ENCODE data around the gene LRRC1. TPM values are rescaled to one million over a fixed set of nuclear protein-coding genes. Genes with fewer than 3 reads are reported as not detected.

Gene LRRC1
- total RNA-seq, 1 donor from 2014 or later = 36.2 TPM

GRCh38 chr6:53919881-53920360 is 125.1 kb downstream of the LRRC1 start:
- Mint-ChIP-seq H3K27ac (peak overlapping the region; percentile 43), H3K4me3 (ENCODE audit: low read depth) (no peak overlapping the region), H3K36me3 (ENCODE audit: insufficient read depth) (peaks cover 13% of the 10 kb centered on the region), H3K27me3 (no peaks in the 10 kb centered on the region), H3K4me1 (ENCODE audit: low read depth) (peaks cover 1% of the 10 kb centered on the region), H3K9me3 (ENCODE audit: low read depth) (no peaks in the 10 kb centered on the region)
- no peak for DNase-seq (ENCODE audit: low spot score, unreplicated experiment)
- no peak for TF ChIP-seq CTCF (IDR thresholded peaks at IDR 0.05; ENCODE audit: unreplicated experiment)

- no peaks in the 10 kb centered on the region for H3K4me1 Mint-ChIP-seq (ENCODE audit: low read depth)
- peak overlapping the region; percentile 63 for H3K27ac Mint-ChIP-seq
- no peaks in the 10 kb centered on the region for H3K9me3 Mint-ChIP-seq (ENCODE audit: low read depth)
- no peak for DNase-seq (ENCODE audit: low spot score, unreplicated experiment)
- H3K4me3 Mint-ChIP-seq (ENCODE audit: low read depth) = no peak overlapping the region
- no peak for TF ChIP-seq CTCF (IDR thresholded peaks at IDR 0.05; ENCODE audit: unreplicated experiment)
- peaks cover 13% of the 10 kb centered on the region for H3K36me3 Mint-ChIP-seq (ENCODE audit: insufficient read depth)
- H3K27me3 Mint-ChIP-seq = no peaks in the 10 kb centered on the region
These were observed 126.1 kb downstream of the LRRC1 start for GRCh38 chr6:53920881-53921280.

- no peak for DNase-seq (ENCODE audit: low spot score, unreplicated experiment)
- H3K27ac Mint-ChIP-seq = no peak overlapping the region
- H3K36me3 Mint-ChIP-seq (ENCODE audit: insufficient read depth) = peaks cover 13% of the 10 kb centered on the region
- no peaks in the 10 kb centered on the region for H3K4me1 Mint-ChIP-seq (ENCODE audit: low read depth)
- H3K9me3 Mint-ChIP-seq (ENCODE audit: low read depth) = no peaks in the 10 kb centered on the region
- no peaks in the 10 kb centered on the region for H3K27me3 Mint-ChIP-seq
- H3K4me3 Mint-ChIP-seq (ENCODE audit: low read depth) = no peak overlapping the region
- no peak for TF ChIP-seq CTCF (IDR thresholded peaks at IDR 0.05; ENCODE audit: unreplicated experiment)
These were observed 126.8 kb downstream of the LRRC1 start for GRCh38 chr6:53921639-53922038.

GRCh38 chr6:53922539-53922981 is 127.8 kb downstream of the LRRC1 start:
- no peak for DNase-seq (ENCODE audit: low spot score, unreplicated experiment)
- peaks cover 16% of the 10 kb centered on the region for H3K36me3 Mint-ChIP-seq (ENCODE audit: insufficient read depth)
- H3K9me3 Mint-ChIP-seq (ENCODE audit: low read depth) = no peaks in the 10 kb centered on the region
- no peak overlapping the region for H3K4me3 Mint-ChIP-seq (ENCODE audit: low read depth)
- no peak overlapping the region for H3K27ac Mint-ChIP-seq
- no peak for TF ChIP-seq CTCF (IDR thresholded peaks at IDR 0.05; ENCODE audit: unreplicated experiment)
- no peaks in the 10 kb centered on the region for H3K27me3 Mint-ChIP-seq
- peaks cover 6% of the 10 kb centered on the region for H3K4me1 Mint-ChIP-seq (ENCODE audit: low read depth)

GRCh38 chr6:53924277-53924676 is 129.5 kb downstream of the LRRC1 start:
- TF ChIP-seq CTCF (IDR thresholded peaks at IDR 0.05; ENCODE audit: unreplicated experiment) = no peak
- H3K9me3 Mint-ChIP-seq (ENCODE audit: low read depth) = no peaks in the 10 kb centered on the region
- no peak overlapping the region for H3K27ac Mint-ChIP-seq
- peaks cover 22% of the 10 kb centered on the region for H3K36me3 Mint-ChIP-seq (ENCODE audit: insufficient read depth)
- no peak for DNase-seq (ENCODE audit: low spot score, unreplicated experiment)
- no peak overlapping the region for H3K4me3 Mint-ChIP-seq (ENCODE audit: low read depth)
- no peaks in the 10 kb centered on the region for H3K27me3 Mint-ChIP-seq
- peaks cover 6% of the 10 kb centered on the region for H3K4me1 Mint-ChIP-seq (ENCODE audit: low read depth)

Data from progenitor cell of endocrine pancreas (in vitro differentiated cells).